ENCODE results near the gene CHERP. TPM values are rescaled to one million over a fixed set of nuclear protein-coding genes. Genes with fewer than 3 reads are reported as not detected.

CHERP gene
- polyA plus RNA-seq, 2 of the 4 experiments (the other 2 are of a cell fraction) = 4.4 to 24.4 TPM

DNA sequence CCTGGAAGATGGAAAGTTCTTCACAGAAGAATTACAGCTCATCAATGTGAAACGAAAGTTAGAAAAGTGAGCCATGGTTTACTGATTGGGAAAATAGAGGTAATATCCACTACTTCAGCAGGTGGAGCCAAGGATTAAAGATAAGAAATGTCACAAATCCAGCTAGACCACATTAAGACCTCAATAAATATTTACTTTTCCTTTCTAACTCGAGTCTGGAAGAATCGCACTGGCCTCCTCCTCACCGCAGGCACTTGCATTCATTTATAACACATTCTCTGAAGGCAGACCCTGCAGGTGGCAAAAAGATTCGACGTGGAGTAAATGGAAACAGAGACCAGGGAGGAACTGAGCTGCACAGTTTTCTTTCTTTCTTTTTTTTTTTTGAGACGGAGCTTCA is 22.6 kb upstream of the CHERP start:
- ATAC-seq = no peak
- H3K9me3 ChIP-seq = no peaks in the 10 kb centered on the region
- H3K4me2 ChIP-seq = no peak overlapping the region
- DNase-seq (ENCODE audit: low read depth in 1 of 2, low spot score in 1 of 2) = no peak
- POLR2A ChIA-PET = no interaction called here
- WGBS (ENCODE audit: missing lambda C conversion rate) = 81% methylated on average over 7 of the region's 7 CpGs
- TF ChIP-seq HOXB13 (CRISPR knock-in tag; IDR thresholded peaks at IDR 0.05; ENCODE audit: low read depth) (no peak), ZNF302 (CRISPR knock-in tag; IDR thresholded peaks at IDR 0.05) (no peak), FOSL2 (IDR thresholded peaks at IDR 0.05) (no peak), FOSL2 (CRISPR knock-in tag; IDR thresholded peaks at IDR 0.05) (no peak), RNF2 (IDR thresholded peaks at IDR 0.05; ENCODE audit: borderline replicate concordance, low read depth) (no peak), CEBPB (IDR thresholded peaks at IDR 0.05) (no peak), BHLHE40 (IDR thresholded peaks at IDR 0.05; ENCODE audit: low read depth, low read length) (no peak), CBX2 (IDR thresholded peaks at IDR 0.05; ENCODE audit: borderline replicate concordance, low read depth) (no peak), MAZ (IDR thresholded peaks at IDR 0.05; ENCODE audit: borderline replicate concordance, low read depth, low read length) (no peak), SMC3 (IDR thresholded peaks at IDR 0.05) (no peak), RCOR1 (IDR thresholded peaks at IDR 0.05; ENCODE audit: low read depth, low read length) (no peak), JUN (IDR thresholded peaks at IDR 0.05) (no peak)
- TF ChIP-seq, protein P1, sequence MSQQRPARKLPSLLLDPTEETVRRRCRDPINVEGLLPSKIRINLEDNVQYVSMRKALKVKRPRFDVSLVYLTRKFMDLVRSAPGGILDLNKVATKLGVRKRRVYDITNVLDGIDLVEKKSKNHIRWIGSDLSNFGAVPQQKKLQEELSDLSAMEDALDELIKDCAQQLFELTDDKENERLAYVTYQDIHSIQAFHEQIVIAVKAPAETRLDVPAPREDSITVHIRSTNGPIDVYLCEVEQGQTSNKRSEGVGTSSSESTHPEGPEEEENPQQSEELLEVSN (IDR thresholded peaks at IDR 0.05; ENCODE audit: borderline replicate concordance, low read depth) = no peak
- no peak for FAIRE-seq
- no peak overlapping the region for H3K27ac ChIP-seq
- H3K4me3 ChIP-seq = no peak overlapping the region
- H3K4me1 ChIP-seq = peaks cover 11% of the 10 kb centered on the region
- CTCF ChIA-PET = no interaction called here

DNA sequence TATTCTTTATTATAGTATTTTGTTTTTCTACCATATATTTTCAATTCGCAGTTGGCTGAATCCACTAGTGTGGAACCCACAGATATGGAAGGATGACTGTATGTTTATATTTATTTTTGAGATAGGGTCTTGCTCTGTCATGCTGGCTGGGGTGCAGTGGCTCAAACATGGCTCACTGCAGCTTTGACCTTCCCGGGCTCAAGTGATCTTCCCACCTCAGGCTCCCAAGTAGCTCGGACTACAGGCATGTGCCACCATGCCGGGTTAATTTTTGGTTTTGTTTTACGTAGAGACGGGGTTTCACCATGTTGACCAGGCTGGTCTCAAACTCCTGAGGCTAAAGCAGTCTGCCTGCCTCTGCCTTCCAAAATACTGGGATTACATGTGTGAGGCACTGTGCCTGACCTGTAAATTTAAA is 20.4 kb upstream of the CHERP start:
- ChIA-PET CTCF (interaction anchor here (0.6 to 0.8 kb wide), 2 partner anchors 9 to 31 kb away, joined by 3 to 5 read pairs; no protein-coding TSS in a partner anchor), POLR2A (interaction anchor here (0.9 kb wide), 1 partner anchor 20 kb away, joined by 3 read pairs; the partner anchor contains the start of gene CHERP)
- H3K4me1 ChIP-seq = no peaks in the 10 kb centered on the region

More for the DNA sequence above, 20.4 kb upstream of the CHERP start:
- DNase-seq (ENCODE audit: low read depth in 1 of 2, low spot score in 1 of 2) (no peak), ATAC-seq (no peak), FAIRE-seq (no peak)
- 93% methylated on average over 5 of the region's 6 CpGs for WGBS (ENCODE audit: missing lambda C conversion rate)
- H3K4me2 ChIP-seq = no peak overlapping the region
- no peak overlapping the region for H3K4me3 ChIP-seq
- TF ChIP-seq RAD21 (conservative IDR thresholded peaks at IDR 0.05 in 1 of 2, IDR thresholded peaks at IDR 0.05 in 1 of 2) (no peak), SMC3 (IDR thresholded peaks at IDR 0.05) (no peak), HDAC2 (IDR thresholded peaks at IDR 0.05) (no peak), JUNB (IDR thresholded peaks at IDR 0.05) (no peak), NFE2L2 (conservative IDR thresholded peaks at IDR 0.05; ENCODE audit: low read length) (no peak), TP53 (CRISPR knock-in tag; IDR thresholded peaks at IDR 0.05) (no peak), CHD2 (IDR thresholded peaks at IDR 0.05; ENCODE audit: low read length, partially characterized antibody) (no peak), EP300 (IDR thresholded peaks at IDR 0.05) (no peak), RFX5 (IDR thresholded peaks at IDR 0.05) (no peak), KDM1A (IDR thresholded peaks at IDR 0.05; ENCODE audit: low read depth) (no peak), RNF2 (IDR thresholded peaks at IDR 0.05; ENCODE audit: borderline replicate concordance, low read depth) (no peak), HOXB13 (CRISPR knock-in tag; IDR thresholded peaks at IDR 0.05; ENCODE audit: low read depth) (no peak), MAZ (IDR thresholded peaks at IDR 0.05; ENCODE audit: borderline replicate concordance, low read depth, low read length) (no peak), HOXA7 (CRISPR knock-in tag; IDR thresholded peaks at IDR 0.05) (no peak), FOSB (CRISPR knock-in tag; IDR thresholded peaks at IDR 0.05) (no peak)
- TF ChIP-seq, protein P2, sequence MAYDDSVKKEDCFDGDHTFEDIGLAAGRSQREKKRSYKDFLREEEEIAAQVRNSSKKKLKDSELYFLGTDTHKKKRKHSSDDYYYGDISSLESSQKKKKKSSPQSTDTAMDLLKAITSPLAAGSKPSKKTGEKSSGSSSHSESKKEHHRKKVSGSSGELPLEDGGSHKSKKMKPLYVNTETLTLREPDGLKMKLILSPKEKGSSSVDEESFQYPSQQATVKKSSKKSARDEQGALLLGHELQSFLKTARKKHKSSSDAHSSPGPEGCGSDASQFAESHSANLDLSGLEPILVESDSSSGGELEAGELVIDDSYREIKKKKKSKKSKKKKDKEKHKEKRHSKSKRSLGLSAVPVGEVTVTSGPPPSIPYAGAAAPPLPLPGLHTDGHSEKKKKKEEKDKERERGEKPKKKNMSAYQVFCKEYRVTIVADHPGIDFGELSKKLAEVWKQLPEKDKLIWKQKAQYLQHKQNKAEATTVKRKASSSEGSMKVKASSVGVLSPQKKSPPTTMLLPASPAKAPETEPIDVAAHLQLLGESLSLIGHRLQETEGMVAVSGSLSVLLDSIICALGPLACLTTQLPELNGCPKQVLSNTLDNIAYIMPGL (CRISPR knock-in tag; IDR thresholded peaks at IDR 0.05; ENCODE audit: borderline replicate concordance) = no peak
- TF ChIP-seq, protein P3, sequence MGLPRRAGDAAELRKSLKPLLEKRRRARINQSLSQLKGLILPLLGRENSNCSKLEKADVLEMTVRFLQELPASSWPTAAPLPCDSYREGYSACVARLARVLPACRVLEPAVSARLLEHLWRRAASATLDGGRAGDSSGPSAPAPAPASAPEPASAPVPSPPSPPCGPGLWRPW (IDR thresholded peaks at IDR 0.05) = no peak
- TF ChIP-seq, protein P1 (IDR thresholded peaks at IDR 0.05; ENCODE audit: borderline replicate concordance, low read depth) = no peak
- H3K27ac ChIP-seq = no peak overlapping the region
- no peaks in the 10 kb centered on the region for H3K9me3 ChIP-seq
